Lower lobe of right lung (tissue), 2 donors: ENCODE data around the gene RFX1. TPM values are rescaled to one million over a fixed set of nuclear protein-coding genes. Genes with fewer than 3 reads are reported as not detected.
A peak's percentile ranks its signal among the peaks of the same experiment; 100 is the strongest.

ENCODE experiments used
- ATAC-seq, 2 donors: fragments of 200-7000 bp; cut with Tn5 transposase; one replicate each; pipeline ENCODE4 v1.9.1; 2020 to 2022; ENCODE audit warnings: mild to moderate bottlenecking in 2 of 2, moderate library complexity in 2 of 2
- DNase-seq: peaks from one replicate; pipeline ENCODE4 v3.0.0-alpha.2; 2020
- H3K27ac ChIP-seq: fragments of 200-600 bp; one replicate; pipeline ENCODE4 v1.8.0; 2022
- H3K27me3 ChIP-seq: fragments of 200-600 bp; one replicate; pipeline ENCODE4 v1.8.0; 2022; ENCODE audit warnings: low read depth
- H3K36me3 ChIP-seq: fragments of 200-600 bp; one replicate; pipeline ENCODE4 v1.8.0; 2022; ENCODE audit warnings: mild to moderate bottlenecking
- H3K4me1 ChIP-seq: fragments of 200-600 bp; one replicate; pipeline ENCODE4 v1.8.0; 2022
- H3K4me3 ChIP-seq: fragments of 200-600 bp; one replicate; pipeline ENCODE4 v1.8.0; 2022; ENCODE audit warnings: mild to moderate bottlenecking
- H3K9me3 ChIP-seq: fragments of 200-600 bp; one replicate; pipeline ENCODE4 v1.8.0; 2022
- CTCF ChIP-seq: fragments of 200-600 bp; IDR thresholded peaks from one replicate; pipeline ENCODE4 v1.8.0; 2022; ENCODE audit warnings: antibody characterized with exemption, mild to moderate bottlenecking
- intact Hi-C: fragments of 100-400 bp; cut with DNase I; formaldehyde crosslinking; loops from one replicate; pipeline ENCODE4 v1.11.0; 2022
- total RNA-seq: library from RNA; stranded (reverse); fragmentation: NEBNext Ultra II Directional; extraction: Animal tissue kit (Norgen Biotek cat#: 25700); gene quantifications from one replicate; pipeline ENCODE4 v1.2.1, GENCODE V29; 2021
- donor health status: DM: no; HTN: yes; CAD: no; lungs with severe emphysema.

RFX1 gene
- total RNA-seq, 1 donor from 2014 or later = 17.8 TPM

- peaks cover 88% of the 10 kb centered on the region for H3K36me3 ChIP-seq
- no peak overlapping the region for H3K4me3 ChIP-seq
- TF ChIP-seq CTCF = no peak
- DNase-seq = no peak
- H3K9me3 ChIP-seq = no peaks in the 10 kb centered on the region
- ATAC-seq = peak; percentile 34 to 47
- intact Hi-C loops = no loop called here
- H3K27ac ChIP-seq = no peak overlapping the region
- H3K27me3 ChIP-seq = no peaks in the 10 kb centered on the region
- H3K4me1 ChIP-seq = peaks cover 12% of the 10 kb centered on the region
These were observed 85.0 kb downstream of the RFX1 start for GRCh38 chr19:13920940-13921747.

GRCh38 chr19:13920524-13920923 is 85.6 kb downstream of the RFX1 start:
- H3K4me3 ChIP-seq = no peak overlapping the region
- peaks cover 10% of the 10 kb centered on the region for H3K4me1 ChIP-seq
- no peak overlapping the region for H3K27ac ChIP-seq
- intact Hi-C loops = no loop called here
- TF ChIP-seq CTCF = no peak
- DNase-seq (no peak), ATAC-seq (no peak)
- H3K9me3 ChIP-seq = no peaks in the 10 kb centered on the region
- H3K27me3 ChIP-seq = no peaks in the 10 kb centered on the region
- H3K36me3 ChIP-seq = peaks cover 92% of the 10 kb centered on the region

- H3K4me1 ChIP-seq = peaks cover 10% of the 10 kb centered on the region
- no peaks in the 10 kb centered on the region for H3K27me3 ChIP-seq
- no peak for TF ChIP-seq CTCF
- H3K27ac ChIP-seq = no peak overlapping the region
- intact Hi-C loops = no loop called here
- ATAC-seq (peak in 1 of 2 donors; percentile 18), DNase-seq (no peak)
- no peak overlapping the region for H3K4me3 ChIP-seq
- H3K9me3 ChIP-seq = no peaks in the 10 kb centered on the region
- peaks cover 95% of the 10 kb centered on the region for H3K36me3 ChIP-seq
These were observed 87.3 kb downstream of the RFX1 start for GRCh38 chr19:13918726-13919411.

- H3K4me3 ChIP-seq = no peak overlapping the region
- no peak for TF ChIP-seq CTCF
- H3K9me3 ChIP-seq = no peaks in the 10 kb centered on the region
- peaks cover 95% of the 10 kb centered on the region for H3K36me3 ChIP-seq
- peak; percentile 13 to 32 for ATAC-seq
- H3K27ac ChIP-seq = no peak overlapping the region
- DNase-seq = no peak
- no peaks in the 10 kb centered on the region for H3K27me3 ChIP-seq
- peaks cover 10% of the 10 kb centered on the region for H3K4me1 ChIP-seq
- intact Hi-C loops = no loop called here
These were observed 88.2 kb downstream of the RFX1 start for GRCh38 chr19:13917888-13918406.

- peaks cover 10% of the 10 kb centered on the region for H3K4me1 ChIP-seq
- no peaks in the 10 kb centered on the region for H3K9me3 ChIP-seq
- DNase-seq = no peak
- no peak for TF ChIP-seq CTCF
- H3K4me3 ChIP-seq = no peak overlapping the region
- no peak for ATAC-seq
- peaks cover 94% of the 10 kb centered on the region for H3K36me3 ChIP-seq
- no peak overlapping the region for H3K27ac ChIP-seq
- H3K27me3 ChIP-seq = no peaks in the 10 kb centered on the region
- intact Hi-C loops = no loop called here
These were observed 91.3 kb downstream of the RFX1 start for GRCh38 chr19:13914777-13915176.
